HG03095 (cell line): ENCODE results near the gene ARNT2.

Experiments used
- ATAC-seq: cut with Tn5 transposase; IDR thresholded peaks from one replicate; pipeline ENCODE4 v1.9.1; 2021; ENCODE audit warnings: moderate library complexity; ENCODE audit not compliant: unreplicated experiment

The ARNT2 gene

DNA sequence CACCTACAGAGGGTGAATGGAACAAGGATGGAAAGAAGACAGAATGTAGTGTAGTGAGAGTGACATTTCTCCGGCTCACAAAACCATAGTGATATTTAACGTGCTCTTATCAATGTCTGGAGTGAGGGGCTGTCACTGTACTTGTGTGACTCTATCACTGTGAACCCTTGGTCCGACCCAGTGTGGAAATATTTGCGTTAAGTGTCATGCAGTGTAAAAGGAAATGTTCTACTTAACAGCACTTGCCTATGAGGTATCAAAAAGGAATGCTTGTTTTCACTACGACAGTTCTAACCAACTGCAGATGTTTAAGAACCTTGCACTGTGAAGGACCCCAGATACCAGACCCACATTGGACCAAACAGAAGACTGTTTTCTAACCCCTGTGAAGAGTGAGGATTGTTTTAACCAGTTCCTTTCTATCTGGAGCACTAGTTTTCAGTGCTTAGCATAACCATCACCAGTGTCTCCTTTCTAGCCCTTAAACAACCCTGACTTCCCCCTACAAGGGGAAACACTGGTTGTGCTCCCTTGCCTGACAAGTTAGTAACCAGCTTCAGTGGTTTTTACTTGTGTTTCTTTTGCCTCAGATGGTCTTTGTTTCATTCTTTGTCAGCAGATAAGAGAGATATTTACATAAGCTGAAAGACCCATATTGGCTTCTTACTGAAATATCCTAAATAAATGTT is 146.2 kb downstream of the ARNT2 start:
- no peak for ATAC-seq

DNA sequence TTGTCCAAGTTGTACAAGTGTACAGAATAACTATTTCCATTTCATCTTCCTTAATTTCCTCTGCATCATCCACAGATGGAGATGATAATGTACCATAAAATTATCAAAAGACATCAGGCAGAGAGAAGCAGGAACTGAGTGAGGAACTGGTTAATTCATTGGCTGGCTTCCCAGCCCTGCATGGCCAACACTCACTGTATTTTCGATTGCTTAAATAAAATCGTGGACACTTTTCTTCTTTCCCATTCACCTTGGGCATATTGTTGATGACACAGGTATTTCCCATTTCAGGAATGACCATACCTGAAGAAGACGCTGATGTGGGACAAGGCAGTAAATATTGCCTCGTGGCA is 146.7 kb downstream of the ARNT2 start:
- no peak for ATAC-seq

DNA sequence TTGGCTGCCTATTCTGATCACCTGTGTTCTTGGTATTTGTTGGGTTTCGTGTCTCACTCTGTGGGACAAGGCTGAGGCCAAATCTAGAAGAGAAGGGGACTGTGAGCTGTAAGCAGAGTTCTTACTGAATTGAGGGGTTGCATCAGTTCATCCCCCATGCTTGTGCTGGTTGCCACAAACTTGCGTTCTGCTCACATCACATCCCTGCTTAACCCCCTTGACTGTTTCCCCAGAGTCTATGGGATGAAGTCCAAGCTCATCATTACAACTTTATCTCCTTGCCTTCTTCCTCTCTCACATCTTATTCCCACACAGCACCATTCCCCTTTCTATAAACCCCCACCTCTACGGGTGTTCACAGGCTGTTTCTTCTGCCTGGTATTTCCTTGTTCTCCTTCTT is 147.2 kb downstream of the ARNT2 start:
- no peak for ATAC-seq

DNA sequence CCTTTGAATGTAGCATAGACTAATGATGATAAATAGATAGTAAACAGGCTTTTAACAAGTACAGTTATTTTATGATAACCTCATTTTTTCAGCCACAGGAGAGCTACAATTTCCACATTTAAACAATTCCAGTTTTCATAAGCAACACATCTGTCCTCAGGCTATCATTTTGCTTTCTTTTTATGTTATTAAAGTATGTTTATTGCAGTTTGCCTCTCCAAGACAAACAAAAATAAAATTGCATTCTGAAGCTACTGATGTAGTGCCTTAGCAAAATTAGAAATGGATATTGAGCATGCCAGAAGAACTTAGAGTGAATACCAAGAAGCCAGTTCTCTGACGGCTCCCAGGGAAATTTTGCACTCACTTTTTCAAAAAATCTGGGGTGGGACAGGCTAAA is 150.4 kb downstream of the ARNT2 start:
- ATAC-seq, result no peak

DNA sequence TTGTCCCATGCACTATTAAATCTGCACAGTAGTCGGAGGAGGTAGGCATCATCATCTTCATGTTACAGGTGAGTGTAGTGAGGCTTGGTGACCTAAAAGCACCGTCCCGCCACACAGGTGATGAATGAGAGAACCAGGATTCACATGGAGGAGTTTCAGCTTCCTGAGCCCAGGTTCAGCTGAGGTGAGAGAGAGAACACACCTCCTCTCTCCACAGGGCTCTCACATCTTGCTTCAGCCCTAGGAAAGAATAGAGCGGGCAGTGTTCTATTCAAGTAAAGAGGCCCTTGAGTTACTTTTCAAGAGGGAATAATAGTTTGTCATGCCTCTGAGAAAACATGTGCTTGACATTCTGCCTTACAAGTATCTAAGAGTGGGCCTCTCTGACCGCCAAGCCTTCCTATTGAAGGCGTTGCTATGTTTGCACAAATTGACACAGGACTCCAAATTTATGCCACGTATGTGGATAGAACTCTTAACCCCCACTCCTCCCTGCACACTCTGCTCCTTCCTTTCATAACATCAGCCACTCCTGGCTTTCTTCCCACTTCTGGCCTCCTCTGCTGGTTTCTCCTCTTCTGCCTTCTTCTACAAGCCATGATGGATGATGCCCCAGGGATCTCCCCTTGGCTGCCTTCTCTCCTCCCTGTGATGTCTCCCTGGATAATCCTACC is 152.6 kb downstream of the ARNT2 start:
- ATAC-seq, result no peak

DNA sequence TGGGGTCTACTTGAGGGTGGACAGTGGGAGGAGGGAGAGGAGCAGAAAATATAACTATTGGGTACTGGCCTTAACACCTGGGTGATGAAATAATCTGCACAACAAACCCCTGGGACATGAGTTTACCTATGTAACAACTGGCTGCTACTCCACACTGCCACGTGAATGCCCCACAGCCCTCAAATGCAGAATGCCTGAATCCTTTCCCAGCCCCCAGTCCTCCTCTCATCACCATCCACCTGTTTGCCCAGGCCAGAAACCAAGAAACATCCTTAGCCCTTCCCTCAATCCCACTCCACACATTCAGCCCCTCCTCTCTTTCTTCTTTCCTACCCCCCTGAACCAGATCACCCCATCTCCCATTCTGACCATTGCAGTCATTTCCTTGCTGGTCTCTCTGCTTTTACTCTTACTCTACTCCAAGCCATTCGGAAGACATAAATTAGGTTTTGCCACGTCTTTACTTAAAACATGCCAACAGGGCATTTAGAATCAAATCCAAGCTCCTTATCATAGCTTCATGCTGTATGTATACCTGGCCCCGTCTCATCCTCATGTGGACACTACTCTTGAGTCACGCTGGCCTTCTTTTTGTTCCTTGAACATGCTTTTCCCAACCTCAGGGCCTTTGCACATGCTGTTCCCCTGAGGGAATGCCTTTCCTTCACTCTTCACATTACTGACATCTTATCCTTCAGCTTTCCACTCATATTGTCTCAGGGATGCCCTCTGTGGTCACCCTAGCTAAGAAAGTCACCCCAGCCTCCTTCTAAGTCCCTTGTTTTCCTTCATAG is 153.5 kb downstream of the ARNT2 start:
- no peak for ATAC-seq

DNA sequence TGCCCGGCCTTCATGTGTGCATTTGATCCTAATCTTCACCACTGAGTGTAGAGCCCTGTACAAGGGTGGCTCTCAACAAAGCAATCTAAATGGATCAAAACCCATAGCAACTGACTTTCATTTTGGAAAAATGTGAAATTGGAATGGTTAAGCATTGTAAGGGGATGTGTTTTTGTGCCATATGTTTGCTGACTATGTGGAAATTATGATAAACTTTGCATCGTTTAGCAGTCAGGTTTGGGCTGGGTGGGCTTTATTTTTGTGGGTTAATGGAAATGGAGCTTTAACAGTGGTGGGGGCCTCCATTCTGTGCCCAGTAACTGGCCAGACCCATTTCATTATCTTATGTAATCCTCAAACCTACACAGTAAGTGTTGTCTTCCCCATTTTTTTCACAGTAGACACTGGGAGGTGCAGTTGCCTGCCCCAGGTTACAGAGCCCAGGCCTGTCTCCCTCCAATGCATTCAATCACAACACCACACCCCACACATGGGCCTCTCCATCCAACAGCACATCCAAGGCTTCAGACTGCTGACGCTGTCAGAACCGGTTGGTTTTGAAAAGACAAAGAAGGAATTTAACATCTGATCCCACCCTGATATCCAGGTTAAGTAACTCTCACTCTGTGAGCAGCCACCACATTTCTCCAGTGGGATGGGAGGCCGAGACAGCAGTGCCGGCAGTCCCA is 154.6 kb downstream of the ARNT2 start:
- no peak for ATAC-seq

DNA sequence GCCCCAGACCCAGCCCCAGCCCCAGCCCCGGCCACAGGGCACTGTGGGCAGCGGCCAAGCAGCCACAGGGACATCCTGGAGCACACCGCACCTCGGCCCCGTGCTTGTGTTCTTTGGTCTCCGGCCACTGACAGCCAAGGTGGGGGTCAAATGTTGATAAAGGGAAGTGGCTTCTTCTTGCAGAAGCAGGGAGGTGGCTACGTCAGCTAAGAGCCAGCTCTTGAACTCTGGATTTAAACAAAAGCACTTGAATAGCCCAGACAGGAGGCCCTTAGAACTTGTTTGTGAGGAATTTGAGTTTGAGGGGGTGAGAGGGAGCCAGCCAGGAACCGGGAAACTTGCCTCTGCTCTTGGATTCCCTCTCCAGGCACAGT is 155.1 kb downstream of the ARNT2 start:
- no peak for ATAC-seq

DNA sequence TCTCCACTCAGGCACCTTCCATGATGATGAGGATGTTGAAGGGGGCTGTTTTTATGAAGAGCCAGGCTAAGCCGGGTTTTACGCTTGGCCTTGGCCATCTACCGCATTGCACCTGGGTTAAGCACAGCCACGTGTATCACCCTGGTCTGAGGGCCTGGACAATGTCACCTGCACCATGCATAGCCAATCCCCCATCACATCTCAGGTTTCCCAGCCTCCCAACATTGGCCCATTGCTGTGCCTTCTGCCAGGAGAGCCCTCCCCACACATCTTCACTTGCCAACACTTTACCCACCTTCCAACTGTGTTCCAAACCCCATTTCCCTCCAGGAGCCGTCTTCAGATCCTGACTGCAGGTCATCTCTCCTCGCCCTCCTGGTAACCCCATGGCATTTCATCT is 155.6 kb downstream of the ARNT2 start:
- no peak for ATAC-seq

- no peak for ATAC-seq
Observed at GRCh38 chr15:80560601-80561400, 156.6 kb downstream of the ARNT2 start.

- ATAC-seq, result no peak
Observed at GRCh38 chr15:80561500-80561899, 157.3 kb downstream of the ARNT2 start.

GRCh38 chr15:80562033-80562432 is 157.9 kb downstream of the ARNT2 start:
- ATAC-seq, result no peak

DNA sequence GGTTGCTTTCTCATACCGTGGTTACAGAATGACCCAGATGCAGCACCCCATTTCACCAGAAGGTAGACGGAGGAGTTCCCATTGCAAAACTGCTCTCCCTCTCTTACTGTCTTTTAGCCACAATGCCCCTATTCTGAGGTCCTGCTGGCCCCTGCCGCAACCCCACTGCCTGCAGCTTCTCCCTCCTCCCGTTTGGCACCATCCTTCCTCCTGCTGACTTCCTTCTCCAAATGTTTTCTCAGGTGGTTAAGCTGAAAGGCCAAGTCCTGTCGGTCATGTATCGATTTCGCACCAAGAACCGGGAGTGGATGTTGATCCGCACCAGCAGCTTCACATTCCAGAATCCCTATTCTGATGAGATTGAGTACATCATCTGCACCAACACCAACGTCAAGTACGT is 158.7 kb downstream of the ARNT2 start:
- no peak for ATAC-seq

GRCh38 chr15:80563372-80563997 is 159.3 kb downstream of the ARNT2 start:
- no peak for ATAC-seq

GRCh38 chr15:80564056-80564455 is 159.9 kb downstream of the ARNT2 start:
- ATAC-seq, result no peak

DNA sequence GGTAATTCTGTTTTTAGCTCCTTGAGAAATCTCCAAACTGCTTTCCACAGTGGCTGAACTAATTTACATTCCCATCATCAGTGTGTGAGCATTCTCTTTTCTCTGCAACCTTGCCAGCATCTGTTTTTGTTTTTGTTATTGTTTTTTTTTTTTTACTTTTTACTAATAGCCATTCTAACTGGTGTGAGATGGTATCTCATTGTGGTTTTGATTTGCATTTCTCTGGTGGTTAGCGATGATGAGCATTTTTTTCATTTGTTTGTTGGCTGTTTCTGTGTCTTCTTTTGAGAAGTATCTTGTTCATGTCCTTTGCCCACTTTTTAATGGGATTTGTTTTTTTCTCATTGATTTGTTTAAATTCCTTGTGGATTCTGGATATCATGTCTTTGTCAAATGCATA is 161.2 kb downstream of the ARNT2 start:
- no peak for ATAC-seq

- no peak for ATAC-seq
Observed at GRCh38 chr15:80565988-80566387, 161.8 kb downstream of the ARNT2 start.

DNA sequence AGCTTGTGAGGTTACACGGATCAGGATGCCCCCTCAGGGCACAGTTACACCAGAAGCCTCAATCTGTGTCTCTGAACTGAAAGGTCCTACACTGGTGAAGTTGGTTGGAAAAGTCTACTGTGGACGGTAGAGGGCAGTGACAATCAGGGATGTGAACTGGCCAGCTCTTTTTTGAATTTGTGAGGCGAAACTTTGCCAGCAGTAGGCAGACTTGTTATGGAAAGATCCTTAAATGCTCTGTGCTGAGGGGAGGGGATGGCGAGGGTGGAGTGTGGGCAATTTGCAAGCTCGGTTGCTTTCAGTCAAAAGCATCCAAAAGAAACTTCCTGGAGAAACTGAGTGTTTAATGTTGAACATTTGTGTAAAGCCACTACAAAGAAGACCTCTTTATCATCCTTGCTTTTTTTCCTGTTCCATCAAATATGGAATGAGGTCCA is 163.6 kb downstream of the ARNT2 start:
- no peak for ATAC-seq

GRCh38 chr15:80568298-80568697 is 164.1 kb downstream of the ARNT2 start:
- no peak for ATAC-seq

DNA sequence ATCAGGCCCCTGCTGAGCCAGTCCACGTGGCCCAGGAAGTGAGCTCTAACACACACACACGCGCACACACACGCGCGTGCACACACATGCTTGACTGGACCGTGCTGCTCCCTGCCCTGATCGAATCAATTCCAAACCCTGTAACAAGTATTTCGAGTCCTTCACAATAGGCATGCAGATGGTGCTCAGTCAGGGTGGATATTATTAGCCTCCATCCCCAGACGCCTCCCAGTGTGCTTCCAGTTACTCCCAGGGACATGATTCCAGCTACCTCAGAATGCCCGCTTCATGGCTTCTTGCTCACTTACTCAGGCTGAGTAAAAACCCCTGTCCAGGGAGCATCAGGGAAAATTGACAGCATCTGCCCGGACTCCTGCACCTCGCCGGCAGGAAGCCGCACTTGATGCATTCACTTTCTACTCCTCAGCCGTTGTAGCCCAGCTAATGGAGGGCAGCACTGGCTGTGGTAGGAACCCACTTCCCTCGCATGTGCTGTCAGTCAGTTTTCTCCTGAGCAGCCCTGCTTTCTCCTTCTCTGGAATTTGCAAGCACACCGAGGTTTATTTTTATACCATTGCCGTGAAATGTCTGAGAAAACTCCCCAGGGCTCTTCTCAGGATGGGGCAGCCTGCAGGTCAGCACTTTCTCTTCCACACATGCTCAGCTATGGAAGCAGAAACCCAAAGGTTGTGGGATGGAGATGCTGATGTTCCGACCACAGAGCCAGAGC is 164.9 kb downstream of the ARNT2 start:
- no peak for ATAC-seq
